ENCODE data around the gene PLD4.

DNA sequence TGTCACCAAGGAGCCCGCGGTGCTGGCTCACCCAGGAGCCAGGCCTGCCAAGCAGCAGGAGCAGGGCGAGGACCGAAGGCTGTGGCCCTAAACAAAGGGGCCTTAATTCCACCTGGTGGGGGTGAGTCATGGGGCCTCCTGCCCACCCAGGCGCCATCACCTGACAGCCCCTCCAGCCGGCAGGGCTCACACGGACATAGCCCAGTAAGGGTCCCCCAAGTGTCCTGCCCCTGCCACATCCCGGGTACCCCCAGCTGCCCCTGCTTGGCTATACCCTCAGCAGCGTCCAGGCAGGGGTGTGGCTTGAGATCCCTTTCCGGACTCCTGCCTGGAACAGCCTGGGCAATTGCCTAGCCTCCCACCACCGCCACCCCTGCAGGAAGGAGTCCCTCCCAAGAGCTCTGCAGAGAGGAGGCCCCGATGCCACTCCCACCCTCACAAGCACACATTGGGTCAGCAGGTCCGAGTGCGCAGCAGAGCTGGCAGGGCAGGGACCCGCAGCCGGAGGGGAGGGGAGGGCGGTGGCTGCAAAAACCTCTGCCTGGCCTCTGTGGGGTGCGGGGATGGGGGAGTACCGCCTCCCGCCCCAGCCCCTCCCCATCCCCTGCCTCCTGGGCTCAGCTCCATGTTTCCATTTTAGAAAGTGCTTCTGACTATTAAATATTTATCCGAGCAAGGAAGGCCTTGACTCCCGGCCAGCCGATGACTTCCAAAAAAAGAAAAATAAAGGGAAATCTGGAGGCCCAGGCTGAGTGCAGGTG is 48.9 kb downstream of the PLD4 start:
- no peak for TF ChIP-seq POLR2A (IDR thresholded peaks at IDR 0.05; ENCODE audit: low read depth, low read length)
- TF ChIP-seq TAF1 (IDR thresholded peaks at IDR 0.05; ENCODE audit: low read depth, low read length), result no peak
- no peak for TF ChIP-seq POLR2AphosphoS5 (IDR thresholded peaks at IDR 0.05; ENCODE audit: low read depth, low read length)

All from GM12891 (cell line).